Measurements from ENCODE around the gene MAST4.
A peak's percentile ranks its signal among the peaks of the same experiment; 100 is the strongest.

Gene MAST4

DNA sequence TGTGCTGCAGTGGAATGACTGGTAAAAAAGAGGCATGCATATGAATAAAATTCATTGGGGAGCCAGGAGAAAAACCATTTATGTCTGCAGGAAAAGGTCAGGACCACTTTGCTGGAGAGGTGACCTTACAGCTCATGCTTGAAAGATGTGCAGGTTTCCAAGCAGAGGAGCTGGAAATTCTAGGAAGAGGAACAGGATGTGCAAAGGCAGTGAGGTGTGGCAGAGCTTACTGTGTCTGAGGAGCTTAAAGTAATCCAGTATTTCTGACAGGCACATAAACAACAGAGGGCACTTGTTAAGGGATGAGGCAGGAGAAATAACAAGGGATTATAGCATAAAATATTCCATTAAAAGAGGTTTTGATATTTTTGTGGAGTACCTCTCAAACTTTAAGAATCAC lies 397.3 kb downstream of the MAST4 start:
- no peak for DNase-seq (ENCODE audit: low read depth)

DNA sequence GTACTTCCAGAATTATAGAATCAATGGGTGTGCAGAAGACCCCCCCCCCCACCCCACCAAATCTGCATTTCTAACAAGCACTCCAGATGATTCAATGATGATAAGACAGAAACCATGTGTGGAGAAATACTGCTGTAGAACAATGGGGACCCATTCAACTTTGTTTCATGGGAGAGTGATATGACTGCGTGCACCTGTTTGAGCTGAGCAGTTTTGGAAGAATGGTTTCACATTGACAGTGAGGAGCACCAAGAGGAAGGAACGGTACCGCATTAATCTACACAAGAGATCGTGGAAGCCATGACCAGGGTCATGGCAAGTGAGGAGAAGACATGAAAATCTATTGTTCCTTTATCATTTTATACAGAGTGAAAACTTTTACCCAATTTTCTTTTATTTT lies 397.7 kb downstream of the MAST4 start:
- DNase-seq (ENCODE audit: low read depth): no peak

DNA sequence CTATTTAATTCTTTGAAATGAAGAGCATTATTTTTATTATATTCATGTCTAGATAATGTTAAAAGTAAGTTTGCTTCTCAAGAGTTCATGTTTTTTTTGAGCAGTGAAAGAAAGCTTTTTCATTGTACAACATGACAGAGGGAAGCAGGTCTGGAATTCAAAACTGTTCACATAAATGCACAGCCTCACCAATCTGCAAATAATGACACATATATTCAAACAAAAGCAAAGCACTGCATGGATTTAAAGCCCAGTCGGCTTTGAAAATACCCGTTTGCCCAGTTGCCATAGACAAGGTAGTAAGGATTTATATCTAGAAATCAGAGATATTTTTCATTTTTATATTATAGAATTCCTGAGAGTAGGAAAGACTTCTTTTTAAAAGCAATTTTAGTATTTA lies 398.6 kb downstream of the MAST4 start:
- DNase-seq (ENCODE audit: low read depth): no peak

DNA sequence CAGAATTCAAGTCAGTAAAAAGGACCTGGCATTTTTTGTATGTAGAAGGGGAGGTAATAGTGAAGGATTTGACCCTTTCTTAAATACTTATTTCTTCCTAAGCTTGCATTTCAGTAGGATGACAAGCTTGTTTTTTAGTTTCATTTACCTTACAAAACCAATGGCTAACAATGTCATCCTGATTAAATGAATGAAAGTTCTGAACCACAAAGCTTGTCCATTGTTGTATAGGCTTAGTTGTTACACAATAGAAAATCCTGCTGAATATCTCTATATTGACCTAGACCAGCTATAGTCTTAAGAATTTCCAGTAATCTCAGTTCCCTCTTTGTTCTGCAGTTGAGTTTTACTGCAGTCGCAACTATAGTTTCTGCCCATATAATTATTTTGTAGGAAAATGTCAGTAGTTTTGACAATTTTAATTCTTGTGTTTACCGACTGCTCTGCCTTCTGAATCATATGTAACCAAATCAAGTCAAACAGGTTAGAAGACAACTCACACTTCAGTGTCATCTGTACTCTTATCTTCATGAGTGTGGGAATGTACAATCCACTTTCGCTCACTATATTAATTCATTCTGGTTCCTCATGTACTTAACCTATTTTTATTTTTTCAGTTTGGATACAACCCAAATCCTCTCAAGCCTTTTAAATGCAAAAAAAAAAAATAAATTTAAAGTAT lies 404.7 kb downstream of the MAST4 start:
- no peak for DNase-seq (ENCODE audit: low read depth)

DNA sequence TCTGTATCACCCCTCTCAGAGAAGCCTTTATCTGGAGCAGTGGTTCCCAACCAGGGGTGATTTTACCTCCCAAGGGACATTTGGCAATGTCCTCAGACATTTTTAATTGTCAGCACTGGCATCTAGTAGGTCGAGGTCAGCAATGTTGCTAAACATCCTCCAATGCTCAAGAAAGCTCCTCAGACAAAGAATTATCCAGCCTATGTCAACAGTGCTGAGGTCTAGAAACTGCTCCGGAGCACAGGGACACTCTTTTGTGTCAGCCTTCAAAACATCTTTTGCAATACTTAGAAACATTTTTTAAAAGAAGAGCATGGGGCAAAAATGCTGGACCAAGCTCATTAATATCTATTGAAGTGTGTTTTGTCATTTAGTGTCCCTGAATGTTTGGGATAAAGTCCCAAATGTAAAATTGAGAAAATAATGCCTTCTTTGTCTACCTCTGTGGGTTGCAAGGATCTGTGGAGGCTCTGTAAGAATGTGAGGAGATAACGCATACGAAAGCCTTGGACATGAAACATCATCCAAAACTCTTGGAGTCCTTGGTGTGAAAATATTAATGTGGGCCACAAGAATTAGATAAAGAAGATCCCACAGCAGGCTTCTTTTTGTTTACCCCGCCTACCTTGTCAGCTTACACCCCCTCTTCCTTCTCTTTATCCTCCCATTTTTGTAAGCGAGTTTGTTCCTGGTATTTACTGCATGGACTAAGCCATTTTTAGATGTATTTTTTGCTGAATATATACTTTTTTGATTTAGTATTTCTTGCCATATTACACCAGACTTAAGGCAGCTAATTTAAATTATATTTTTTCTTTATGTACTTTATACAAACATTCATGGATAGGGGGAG lies 406.9 kb downstream of the MAST4 start:
- no peak for DNase-seq (ENCODE audit: low read depth)

DNA sequence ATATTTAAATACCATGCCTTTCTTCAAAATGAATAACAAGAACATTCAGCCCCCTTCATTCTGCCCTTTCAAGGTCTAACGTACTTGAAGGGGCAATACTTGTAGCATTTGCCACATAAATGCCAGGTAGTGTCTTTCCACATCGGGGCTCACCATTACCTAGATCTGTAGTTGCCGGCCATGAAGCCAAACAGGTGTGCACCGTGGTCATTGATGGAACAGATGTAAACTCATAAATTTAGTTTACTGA lies 407.4 kb downstream of the MAST4 start:
- no peak for DNase-seq (ENCODE audit: low read depth)

DNA sequence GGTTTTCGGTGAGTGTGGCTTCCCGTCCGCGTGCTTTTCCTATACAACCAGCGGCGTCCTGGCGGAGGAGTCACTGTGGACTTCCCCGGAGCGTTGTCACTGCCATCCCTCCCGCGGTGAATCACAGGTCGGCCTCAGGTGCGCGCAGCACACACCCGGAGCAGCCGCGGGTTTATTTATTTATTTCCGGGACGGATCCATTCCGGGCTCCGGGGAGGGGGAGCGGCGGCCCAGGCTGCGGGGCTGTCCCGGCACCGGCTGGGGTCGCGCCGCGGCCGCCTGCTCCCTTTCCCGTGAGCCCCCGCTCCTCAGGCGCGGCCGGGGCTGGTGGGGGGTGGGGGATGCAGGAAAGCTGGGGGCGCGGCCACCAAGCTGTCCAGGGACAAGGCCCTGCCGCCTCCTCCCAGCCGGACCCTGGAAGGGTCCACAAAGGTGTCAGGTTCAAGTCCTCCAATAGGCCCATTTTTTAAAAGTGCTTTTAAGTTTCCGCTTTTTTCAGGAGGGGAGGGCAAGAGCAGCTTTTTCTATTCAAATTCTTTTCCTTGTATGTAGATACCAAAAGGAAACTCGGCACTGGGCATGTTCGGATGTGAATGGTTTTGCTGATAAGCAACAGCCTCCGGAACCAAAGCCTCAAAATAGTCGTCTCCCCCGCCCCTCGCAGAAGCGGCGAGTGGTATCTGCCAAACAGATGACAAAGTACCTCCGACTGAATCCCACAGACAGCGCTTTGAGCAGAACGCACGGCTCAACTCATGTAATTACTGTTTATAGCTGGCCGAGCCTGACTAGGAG lies 407.9 kb downstream of the MAST4 start:
- peak; percentile 88 for DNase-seq (ENCODE audit: low read depth)

DNA sequence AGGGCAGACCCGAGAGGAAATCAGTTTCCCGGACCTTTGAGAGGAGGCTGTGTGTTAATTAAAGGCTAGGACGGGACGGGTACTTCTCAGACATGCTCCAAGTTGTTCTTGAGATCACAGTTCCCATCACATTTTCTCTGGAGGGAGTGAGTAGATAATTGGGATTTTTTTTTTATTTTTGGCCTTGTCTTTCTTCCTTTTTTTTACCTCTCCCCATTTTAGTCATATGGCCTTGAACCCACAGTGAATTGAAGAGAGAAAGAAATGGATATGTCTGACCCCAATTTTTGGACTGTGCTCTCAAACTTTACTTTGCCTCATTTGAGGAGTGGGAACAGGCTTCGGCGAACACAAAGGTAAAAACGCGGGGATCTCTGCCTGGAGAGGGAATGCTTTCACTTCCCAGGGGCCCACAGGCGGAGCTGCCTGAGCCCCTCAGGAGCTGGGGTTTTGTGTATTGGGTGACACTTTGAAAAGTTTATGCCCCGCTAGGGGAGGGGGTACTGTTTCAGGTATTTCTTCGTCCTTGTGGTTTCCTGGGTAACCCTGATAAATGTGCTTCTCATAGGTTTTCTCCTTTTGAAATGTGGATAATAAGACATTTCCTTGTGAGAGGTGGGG lies 408.6 kb downstream of the MAST4 start:
- no peak for DNase-seq (ENCODE audit: low read depth)

DNA sequence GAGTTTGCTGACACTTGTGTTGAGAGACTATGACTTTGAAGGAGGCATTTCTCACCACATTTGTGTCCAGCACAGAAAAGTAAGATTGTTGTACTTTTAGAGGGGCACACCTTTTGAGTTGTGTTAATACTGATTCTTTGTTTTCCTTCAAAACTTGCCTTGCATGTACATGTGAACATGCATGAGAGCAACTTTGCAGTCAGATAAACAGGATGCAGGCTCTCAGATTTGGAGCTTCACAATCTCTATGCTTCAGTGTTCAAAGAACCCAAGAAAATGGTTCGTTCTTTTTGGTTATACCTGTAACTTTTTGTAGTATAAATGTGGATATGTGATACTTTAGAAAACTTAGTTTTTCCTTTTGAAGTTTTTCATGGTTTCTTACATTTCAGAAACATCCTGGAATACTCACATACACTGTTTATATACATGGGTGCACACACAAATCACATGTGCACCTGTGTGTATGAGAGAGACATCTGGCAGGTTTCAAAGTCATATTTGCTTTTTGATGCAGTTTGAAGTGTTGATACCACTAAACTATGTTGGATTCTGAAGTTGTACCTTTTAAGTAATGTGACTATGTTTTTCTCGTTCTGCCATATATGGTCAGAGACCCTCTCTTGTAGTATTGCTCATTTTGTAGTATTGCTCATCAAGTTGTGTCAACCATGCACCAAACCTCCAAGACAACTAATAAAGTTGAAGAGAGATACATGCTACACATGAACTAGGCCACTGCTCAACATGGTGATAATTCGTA lies 409.7 kb downstream of the MAST4 start:
- DNase-seq (ENCODE audit: low read depth): no peak

DNA sequence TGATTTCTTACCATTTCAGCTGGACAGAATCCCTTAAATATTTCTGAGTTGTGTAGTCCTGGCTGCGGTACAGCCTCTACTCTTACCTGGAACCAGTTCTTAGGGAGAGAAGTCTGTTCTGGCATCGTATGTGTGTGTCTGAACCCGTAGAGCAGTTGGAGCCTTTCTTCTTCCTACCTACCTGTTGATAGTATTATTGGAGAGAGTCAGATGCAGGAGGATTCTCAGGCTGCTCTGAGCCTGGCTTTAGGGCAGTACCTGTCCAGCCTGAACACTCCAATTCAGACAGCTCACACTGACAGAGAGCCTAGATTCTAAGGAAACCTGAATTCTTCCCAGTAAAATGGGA lies 410.3 kb downstream of the MAST4 start:
- no peak for DNase-seq (ENCODE audit: low read depth)

DNA sequence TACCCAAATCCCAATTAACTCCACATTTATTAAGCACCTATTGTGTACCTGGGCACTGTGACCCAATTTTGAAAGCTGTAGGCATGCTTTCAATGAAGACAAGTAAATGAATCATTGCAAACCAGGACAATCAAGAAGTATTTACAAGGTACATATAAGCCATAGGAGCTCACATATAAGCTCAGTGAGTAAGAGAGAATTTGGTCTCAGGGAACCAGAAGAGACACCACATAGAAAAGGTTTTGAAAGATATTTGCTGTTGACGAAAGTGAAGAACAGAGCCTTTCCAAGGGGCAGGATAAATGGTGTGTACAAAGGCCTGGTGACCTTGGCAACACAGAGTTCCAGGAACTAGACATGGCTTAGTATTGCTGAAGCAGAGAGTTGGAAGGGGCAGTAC lies 412.8 kb downstream of the MAST4 start:
- DNase-seq (ENCODE audit: low read depth): no peak

DNA sequence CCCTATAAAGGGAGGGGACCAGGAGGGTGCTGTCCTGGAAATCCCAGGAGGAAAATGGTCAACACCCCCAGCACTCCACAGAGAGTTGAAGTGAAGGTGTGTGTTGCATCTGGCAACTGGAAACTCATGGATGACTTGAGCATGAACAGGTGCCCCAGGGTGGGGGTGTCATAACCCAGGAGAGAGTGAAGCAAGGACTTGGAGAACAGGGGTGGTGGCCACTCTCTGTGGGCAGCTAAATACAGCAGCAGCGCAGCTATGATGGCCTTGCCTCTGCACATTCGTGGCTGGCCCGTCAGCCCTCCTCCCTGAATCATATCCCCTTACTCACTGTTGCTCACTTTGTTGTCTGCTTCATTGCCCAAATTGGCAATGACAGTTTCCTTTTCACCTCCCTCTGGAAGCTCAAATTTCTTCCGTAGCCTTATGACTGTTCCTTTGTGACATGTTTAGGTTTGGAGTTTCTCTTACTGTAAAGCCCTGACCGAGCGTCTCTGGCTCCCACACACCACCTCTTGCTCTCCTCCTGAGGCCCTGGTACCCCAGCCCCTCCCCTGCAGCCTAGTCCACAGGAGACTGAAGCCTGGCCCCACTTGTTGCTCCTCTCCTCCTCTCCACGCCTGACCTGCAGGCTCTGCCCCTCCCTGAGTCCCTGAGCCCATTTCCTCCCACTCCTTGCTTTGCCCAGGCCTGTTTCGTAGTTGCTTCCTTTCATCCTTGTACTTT lies 414.7 kb downstream of the MAST4 start:
- DNase-seq (ENCODE audit: low read depth): no peak

DNA sequence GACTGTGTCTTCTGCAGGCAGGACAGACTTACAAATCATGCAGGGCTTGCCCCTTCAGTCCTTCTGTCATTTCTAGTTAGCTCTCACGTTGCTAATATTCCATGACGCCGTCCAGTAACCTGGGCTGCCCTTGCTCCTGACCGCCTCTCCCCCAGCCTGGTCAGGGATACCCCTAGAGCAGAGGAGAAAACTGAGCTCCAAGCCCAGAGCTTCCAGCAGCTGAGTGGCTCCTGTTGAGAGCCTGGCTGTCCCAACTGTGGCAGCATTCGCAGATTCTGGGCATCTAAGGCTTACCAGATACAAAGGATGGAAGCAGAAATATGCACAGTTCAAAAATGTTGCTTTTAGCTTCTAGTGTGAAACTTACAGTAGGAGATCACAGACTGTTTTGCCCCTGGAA lies 415.2 kb downstream of the MAST4 start:
- no peak for DNase-seq (ENCODE audit: low read depth)

DNA sequence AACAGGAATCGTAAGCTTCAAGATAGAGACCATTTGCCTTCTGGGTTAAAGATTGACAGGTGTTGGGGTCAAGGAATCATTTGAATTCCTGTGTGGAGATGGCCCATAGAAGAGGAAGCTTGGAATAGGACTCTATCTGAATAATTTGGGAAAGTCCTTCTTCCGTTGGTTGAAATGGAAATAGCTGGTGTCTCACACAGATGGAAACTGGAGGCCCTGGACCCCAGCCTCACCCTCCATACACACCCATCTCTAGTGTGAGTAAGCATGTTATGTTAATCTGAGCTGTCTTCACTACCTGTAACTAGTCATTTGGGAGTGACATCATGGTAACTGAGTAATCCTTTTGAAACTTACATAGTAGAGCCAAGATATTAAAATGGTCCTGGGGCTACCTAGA lies 416.0 kb downstream of the MAST4 start:
- DNase-seq (ENCODE audit: low read depth): no peak

DNA sequence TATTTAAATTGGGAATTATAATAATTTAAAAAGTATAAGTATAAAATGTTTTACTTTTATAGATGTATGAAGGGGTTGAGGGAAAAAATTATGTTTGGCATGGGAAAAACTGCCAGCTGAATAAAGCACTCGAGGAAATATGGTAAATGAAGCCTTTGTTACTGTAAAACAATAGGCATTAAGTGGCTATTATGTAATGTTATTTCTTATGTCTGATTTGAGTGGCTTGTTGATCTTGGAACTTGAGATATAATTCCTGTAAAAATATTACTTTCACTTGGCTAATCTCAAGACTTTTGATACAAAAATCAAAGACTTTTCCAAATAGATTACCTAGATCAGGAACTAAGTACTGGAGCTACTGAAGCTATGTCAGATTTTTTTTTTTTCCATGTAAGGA lies 417.5 kb downstream of the MAST4 start:
- no peak for DNase-seq (ENCODE audit: low read depth)

DNA sequence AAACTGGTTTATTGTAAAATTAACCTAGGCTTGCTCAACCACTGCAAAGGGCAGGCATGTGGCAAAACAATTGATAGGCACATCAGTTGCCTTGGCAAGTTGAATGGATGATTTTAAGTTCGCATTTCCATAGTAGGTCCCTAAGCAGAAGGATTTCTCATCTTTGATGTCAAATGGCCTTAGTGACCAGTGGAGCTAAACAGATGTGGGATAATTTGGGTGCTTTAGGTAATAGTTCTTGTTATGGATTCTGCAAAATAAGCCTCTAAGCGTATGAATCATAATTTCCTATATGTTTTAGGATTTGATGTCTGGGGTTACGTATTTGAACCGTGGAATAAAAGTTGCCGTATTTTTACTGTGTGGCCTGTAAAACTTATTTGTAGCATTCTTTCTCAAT lies 418.0 kb downstream of the MAST4 start:
- DNase-seq (ENCODE audit: low read depth): no peak

DNA sequence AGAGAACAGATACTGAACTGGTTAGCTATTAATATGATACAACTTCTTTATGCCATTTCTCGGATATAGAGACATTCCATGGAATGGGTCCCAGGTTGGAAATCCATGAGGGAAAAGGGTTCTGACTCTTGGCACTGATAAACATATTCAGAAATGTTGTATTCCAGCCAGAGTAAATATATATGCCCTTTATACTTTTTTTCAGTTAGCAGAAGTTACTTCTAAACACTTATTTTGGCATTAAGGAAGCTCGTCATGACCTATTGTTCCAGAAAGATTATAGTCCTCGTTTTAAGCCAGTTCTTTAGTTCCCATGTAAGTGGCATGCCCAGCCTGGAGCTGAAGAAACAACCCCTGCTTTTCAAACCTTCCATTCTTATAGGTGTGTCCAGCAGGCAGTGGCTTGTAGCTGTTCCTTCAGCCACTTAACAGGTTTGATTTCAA lies 418.8 kb downstream of the MAST4 start:
- no peak for DNase-seq (ENCODE audit: low read depth)

DNA sequence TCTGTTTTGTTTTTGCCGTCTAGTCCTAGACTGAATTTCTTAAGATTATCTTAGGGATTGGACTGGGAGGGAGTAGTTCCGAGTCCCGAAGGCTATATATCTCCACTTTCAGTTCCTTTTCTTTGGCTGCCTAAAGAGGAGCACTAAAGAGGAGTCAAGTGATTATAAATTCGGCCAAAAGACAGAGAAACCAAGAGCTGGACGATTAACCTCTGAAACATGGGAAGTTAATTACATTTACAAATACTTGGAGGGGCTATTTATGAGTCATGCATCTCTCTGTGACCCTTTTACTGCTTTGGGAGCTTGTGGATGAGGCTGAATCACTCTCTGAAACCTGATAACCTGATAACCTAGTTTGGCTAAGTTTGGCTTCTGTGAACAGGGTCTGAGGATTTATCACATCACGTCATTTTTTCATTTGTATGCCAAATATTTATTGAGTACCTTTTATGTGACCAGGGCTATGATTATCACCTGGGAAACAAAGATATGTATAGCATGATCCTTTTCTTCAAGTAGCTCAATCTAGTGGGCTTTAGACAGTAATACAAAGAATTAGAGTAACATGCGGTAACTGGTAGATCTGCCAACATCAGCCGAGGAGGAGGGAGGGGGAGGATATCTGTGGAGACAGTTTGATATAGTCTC lies 419.5 kb downstream of the MAST4 start:
- no peak for DNase-seq (ENCODE audit: low read depth)

DNA sequence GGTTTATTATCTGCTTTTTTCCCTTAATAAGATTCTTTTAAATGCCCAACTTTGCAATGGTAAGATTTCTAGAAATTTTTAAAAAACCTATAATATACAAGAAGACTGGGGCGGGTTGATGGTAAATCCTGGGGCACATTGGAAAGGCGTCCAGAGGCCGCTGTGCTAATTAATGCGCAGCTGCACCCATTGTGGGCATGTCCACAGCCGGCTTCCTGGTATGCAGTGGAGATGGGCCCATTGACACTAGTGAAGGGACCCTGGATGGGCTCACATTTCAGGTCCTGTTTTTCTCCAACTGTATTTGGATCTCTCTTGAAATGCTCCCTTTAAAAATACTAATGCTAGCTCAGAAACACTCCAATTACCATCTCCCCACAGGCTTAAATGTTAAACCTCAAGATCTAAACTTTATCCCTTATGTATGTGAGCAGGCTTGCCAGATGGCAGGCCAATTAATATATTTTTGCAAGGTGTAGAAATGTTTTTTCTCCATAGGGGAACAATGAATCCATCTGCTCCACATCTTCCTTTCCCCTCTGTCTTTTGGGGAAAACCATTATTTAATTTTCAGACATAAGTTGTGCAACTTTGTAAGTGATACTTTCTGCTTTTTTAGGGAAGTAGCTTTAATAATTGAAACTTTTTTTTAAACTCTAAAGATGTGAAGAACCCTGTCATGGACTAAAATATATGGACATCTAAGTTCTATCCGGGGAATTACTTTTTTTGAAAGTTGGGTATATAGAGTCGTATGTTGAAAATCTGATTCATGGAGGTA lies 423.1 kb downstream of the MAST4 start:
- no peak for DNase-seq (ENCODE audit: low read depth)

DNA sequence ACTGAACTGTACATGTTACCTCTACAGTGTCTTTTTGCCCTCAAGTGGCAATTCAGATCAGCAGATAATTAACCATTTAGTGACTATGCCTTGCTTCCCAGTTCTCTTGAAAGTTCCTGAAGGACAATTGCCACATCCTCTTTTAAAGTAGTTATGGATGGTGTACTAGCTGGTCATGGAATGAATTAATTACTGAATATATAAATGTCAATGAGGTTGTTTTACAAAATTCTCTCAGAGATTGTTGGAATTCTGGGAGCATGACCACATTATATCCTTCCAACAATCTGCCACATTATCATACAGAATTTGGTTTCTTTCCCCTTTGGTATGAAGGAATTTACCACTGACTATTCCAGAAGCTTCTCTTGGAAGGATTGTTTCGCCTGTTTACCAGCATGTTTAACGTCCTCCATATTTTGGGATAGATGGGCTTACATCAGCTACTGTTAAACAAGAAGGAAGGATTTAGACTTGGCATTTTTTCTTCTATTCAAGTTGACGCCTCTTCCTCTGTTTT lies 424.0 kb downstream of the MAST4 start:
- DNase-seq (ENCODE audit: low read depth): no peak

Data from stimulated activated CD4-positive, alpha-beta T cell treated with anti-CD3 and anti-CD28 coated beads, Interleukin-2, amount 100 ng/mL, for 4 hours (primary cell).